HepG2 (cell line): Measurements from ENCODE around the gene PSKH1.

Source experiments
- TF ChIP-seq, protein P1 (sequence below): sonication (generic); formaldehyde crosslinking; IDR thresholded peaks from 2 replicates; pipeline ENCODE4 v1.5.0; 2020; ENCODE audit warnings: mild to moderate bottlenecking, missing genetic modification reagents
- TF ChIP-seq, protein P2 (sequence below), 2 experiments: IDR thresholded peaks; 2 replicates each; pipeline ENCODE4 v1.6.1; 2011 to 2012; ENCODE audit warnings: low read length in 2 of 2, borderline replicate concordance in 1 of 2, low read depth in 1 of 2, mild to moderate bottlenecking in 1 of 2, moderate library complexity in 1 of 2
- TF ChIP-seq, protein P3 (sequence below): sonication (generic); formaldehyde crosslinking; IDR thresholded peaks from 2 replicates; pipeline ENCODE4 v1.8.1; 2023; ENCODE audit warnings: missing genetic modification reagents, inconsistent platforms, borderline replicate concordance

DNA sequence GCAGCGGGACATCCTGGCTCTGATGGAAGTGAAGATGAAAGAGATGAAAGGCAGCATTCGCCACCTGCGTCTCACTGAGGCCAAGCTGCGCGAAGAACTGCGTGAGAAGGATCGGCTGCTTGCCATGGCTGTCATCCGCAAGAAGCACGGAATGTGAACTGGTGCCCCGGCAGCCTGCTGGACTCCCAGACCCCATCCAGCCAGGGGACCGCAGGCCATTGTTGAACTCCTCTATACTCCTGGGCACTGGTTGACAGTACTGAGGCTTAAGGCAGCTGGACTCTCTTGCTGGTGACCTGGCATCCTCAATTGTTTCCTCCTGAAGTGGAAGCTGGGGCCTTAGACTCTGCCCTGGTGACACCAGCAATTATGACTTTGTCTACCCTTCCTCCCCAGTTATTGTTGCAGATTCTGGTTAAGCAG is 49.7 kb upstream of the PSKH1 start:
- TF ChIP-seq, protein P1, sequence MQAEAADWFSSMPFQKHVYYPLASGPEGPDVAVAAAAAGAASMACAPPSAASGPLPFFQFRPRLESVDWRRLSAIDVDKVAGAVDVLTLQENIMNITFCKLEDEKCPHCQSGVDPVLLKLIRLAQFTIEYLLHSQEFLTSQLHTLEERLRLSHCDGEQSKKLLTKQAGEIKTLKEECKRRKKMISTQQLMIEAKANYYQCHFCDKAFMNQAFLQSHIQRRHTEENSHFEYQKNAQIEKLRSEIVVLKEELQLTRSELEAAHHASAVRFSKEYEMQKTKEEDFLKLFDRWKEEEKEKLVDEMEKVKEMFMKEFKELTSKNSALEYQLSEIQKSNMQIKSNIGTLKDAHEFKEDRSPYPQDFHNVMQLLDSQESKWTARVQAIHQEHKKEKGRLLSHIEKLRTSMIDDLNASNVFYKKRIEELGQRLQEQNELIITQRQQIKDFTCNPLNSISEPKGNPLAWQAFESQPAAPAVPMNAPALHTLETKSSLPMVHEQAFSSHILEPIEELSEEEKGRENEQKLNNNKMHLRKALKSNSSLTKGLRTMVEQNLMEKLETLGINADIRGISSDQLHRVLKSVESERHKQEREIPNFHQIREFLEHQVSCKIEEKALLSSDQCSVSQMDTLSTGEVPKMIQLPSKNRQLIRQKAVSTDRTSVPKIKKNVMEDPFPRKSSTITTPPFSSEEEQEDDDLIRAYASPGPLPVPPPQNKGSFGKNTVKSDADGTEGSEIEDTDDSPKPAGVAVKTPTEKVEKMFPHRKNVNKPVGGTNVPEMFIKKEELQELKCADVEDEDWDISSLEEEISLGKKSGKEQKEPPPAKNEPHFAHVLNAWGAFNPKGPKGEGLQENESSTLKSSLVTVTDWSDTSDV (CRISPR knock-in tag) = no peak
- TF ChIP-seq, protein P2, sequence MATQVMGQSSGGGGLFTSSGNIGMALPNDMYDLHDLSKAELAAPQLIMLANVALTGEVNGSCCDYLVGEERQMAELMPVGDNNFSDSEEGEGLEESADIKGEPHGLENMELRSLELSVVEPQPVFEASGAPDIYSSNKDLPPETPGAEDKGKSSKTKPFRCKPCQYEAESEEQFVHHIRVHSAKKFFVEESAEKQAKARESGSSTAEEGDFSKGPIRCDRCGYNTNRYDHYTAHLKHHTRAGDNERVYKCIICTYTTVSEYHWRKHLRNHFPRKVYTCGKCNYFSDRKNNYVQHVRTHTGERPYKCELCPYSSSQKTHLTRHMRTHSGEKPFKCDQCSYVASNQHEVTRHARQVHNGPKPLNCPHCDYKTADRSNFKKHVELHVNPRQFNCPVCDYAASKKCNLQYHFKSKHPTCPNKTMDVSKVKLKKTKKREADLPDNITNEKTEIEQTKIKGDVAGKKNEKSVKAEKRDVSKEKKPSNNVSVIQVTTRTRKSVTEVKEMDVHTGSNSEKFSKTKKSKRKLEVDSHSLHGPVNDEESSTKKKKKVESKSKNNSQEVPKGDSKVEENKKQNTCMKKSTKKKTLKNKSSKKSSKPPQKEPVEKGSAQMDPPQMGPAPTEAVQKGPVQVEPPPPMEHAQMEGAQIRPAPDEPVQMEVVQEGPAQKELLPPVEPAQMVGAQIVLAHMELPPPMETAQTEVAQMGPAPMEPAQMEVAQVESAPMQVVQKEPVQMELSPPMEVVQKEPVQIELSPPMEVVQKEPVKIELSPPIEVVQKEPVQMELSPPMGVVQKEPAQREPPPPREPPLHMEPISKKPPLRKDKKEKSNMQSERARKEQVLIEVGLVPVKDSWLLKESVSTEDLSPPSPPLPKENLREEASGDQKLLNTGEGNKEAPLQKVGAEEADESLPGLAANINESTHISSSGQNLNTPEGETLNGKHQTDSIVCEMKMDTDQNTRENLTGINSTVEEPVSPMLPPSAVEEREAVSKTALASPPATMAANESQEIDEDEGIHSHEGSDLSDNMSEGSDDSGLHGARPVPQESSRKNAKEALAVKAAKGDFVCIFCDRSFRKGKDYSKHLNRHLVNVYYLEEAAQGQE (IDR thresholded peaks at IDR 0.05; ENCODE audit: borderline replicate concordance in 1 of 2, low read depth in 1 of 2, low read length in 2 of 2) = no peak
- TF ChIP-seq, protein P3, sequence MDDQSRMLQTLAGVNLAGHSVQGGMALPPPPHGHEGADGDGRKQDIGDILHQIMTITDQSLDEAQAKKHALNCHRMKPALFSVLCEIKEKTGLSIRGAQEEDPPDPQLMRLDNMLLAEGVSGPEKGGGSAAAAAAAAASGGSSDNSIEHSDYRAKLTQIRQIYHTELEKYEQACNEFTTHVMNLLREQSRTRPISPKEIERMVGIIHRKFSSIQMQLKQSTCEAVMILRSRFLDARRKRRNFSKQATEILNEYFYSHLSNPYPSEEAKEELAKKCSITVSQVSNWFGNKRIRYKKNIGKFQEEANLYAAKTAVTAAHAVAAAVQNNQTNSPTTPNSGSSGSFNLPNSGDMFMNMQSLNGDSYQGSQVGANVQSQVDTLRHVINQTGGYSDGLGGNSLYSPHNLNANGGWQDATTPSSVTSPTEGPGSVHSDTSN (CRISPR knock-in tag) = no peak
